ENCODE measurements around the gene CACNA1B.

- TF ChIP-seq POLR2A (IDR thresholded peaks at IDR 0.05) (no peak), CTCF (IDR thresholded peaks at IDR 0.05) (no peak)
Observed at GRCh38 chr9:138082918-138083636, 205.5 kb downstream of the CACNA1B start.
